HepG2 (cell line): ENCODE data around the gene CNBD2. TPM values are rescaled to one million over a fixed set of nuclear protein-coding genes. Genes with fewer than 3 reads are reported as not detected.

ENCODE experiments used
- ATF3 ChIP-seq: sonication (generic); formaldehyde crosslinking; IDR thresholded peaks from 2 replicates; pipeline ENCODE4 v1.4.0; 2020; ENCODE audit warnings: missing genetic modification reagents
- ATM ChIP-seq: fragments of 450-650 bp; IDR thresholded peaks from 2 replicates; pipeline ENCODE4 v1.7.1; 2017; ENCODE audit warnings: mild to moderate bottlenecking, borderline replicate concordance
- CBX2 ChIP-seq, 2 experiments: fragments of 200-600 bp in 1 of 2; sonication (generic); formaldehyde crosslinking in 1 of 2; IDR thresholded peaks; 2 replicates each; pipeline versions ENCODE4 v1.7.0 to v1.8.1; 2018 to 2022; ENCODE audit warnings: low read depth in 2 of 2, low read length in 1 of 2, mild to moderate bottlenecking in 1 of 2, missing genetic modification reagents in 1 of 2
- CCDC6 ChIP-seq: sonication (generic); formaldehyde crosslinking; IDR thresholded peaks from 2 replicates; pipeline ENCODE4 v1.8.1; 2022; ENCODE audit warnings: mild to moderate bottlenecking, missing genetic modification reagents, moderate library complexity
- FOXO1 ChIP-seq: sonication (generic); formaldehyde crosslinking; IDR thresholded peaks from 2 replicates; pipeline ENCODE4 v1.4.0; 2020; ENCODE audit warnings: missing genetic modification reagents
- KDM2A ChIP-seq: sonication (generic); formaldehyde crosslinking; IDR thresholded peaks from 2 replicates; pipeline ENCODE4 v1.4.0; 2020; ENCODE audit warnings: low read depth, missing genetic modification reagents, borderline replicate concordance
- MYC ChIP-seq: sonication (generic); formaldehyde crosslinking; IDR thresholded peaks from 2 replicates; pipeline ENCODE4 v1.9.0; 2021; ENCODE audit warnings: missing genetic modification reagents, borderline replicate concordance
- PATZ1 ChIP-seq: sonication (generic); formaldehyde crosslinking; IDR thresholded peaks from 2 replicates; pipeline ENCODE4 v1.4.0; 2020; ENCODE audit warnings: missing genetic modification reagents
- POLR2G ChIP-seq: fragments of 200-400 bp; formaldehyde crosslinking; IDR thresholded peaks from 2 replicates; pipeline ENCODE4 v1.6.1; 2018; ENCODE audit warnings: mild to moderate bottlenecking, low read depth, low read length, moderate library complexity
- PRDM4 ChIP-seq: sonication (generic); formaldehyde crosslinking; IDR thresholded peaks from 2 replicates; pipeline ENCODE4 v1.9.0; 2021; ENCODE audit warnings: missing genetic modification reagents, borderline replicate concordance
- RAD21 ChIP-seq: fragments of 450-650 bp; formaldehyde crosslinking; IDR thresholded peaks from 2 replicates; pipeline ENCODE4 v1.5.0; 2020; ENCODE audit warnings: mild to moderate bottlenecking
- ZFP62 ChIP-seq: sonication (generic); formaldehyde crosslinking; IDR thresholded peaks from 2 replicates; pipeline ENCODE4 v1.4.0; 2020; ENCODE audit warnings: missing genetic modification reagents
- ZNF256 ChIP-seq: sonication (generic); formaldehyde crosslinking; conservative IDR thresholded peaks from 2 replicates; pipeline ENCODE4 v1.4.0; 2020; ENCODE audit warnings: missing genetic modification reagents
- ZNF564 ChIP-seq: sonication (generic); formaldehyde crosslinking; IDR thresholded peaks from 2 replicates; pipeline ENCODE4 v1.8.1; 2023; ENCODE audit warnings: mild to moderate bottlenecking, missing genetic modification reagents
- ZNF567 ChIP-seq: sonication (generic); formaldehyde crosslinking; IDR thresholded peaks from 2 replicates; pipeline ENCODE4 v1.8.1; 2023; ENCODE audit warnings: mild to moderate bottlenecking, missing genetic modification reagents, borderline replicate concordance
- ZNF570 ChIP-seq: sonication (generic); formaldehyde crosslinking; IDR thresholded peaks from 2 replicates; pipeline ENCODE4 v1.4.0; 2020; ENCODE audit warnings: mild to moderate bottlenecking, missing genetic modification reagents, borderline replicate concordance
- polyA plus RNA-seq, 8 experiments: library from polyadenylated mRNA; depleted of rRNA in 3 of 8; stranded (reverse) in 7 of 8; unstranded in 1 of 8; fragments of >200 nt; fragmentation: Illumina TruSeq in 4 of 8; extraction: Trizol in 4 of 8; gene quantifications; 2 replicates each; pipeline versions ENCODE4 v1.2.1 to v1.2.3, GENCODE V29; 2011 to 2016; ENCODE audit warnings: low read depth in 4 of 8, missing spikeins in 1 of 8, mixed read lengths in 1 of 8; ENCODE audit not compliant: insufficient read depth in 1 of 8
- total RNA-seq, 5 experiments: library from RNA; depleted of rRNA; stranded (reverse); fragments of >200 nt; fragmentation: Illumina TruSeq; extraction: Trizol; gene quantifications; 2 replicates each; pipeline ENCODE4 v1.2.3, GENCODE V29; 2016; ENCODE audit warnings: low read depth in 1 of 5
- TF ChIP-seq, protein P1 (sequence below): sonication (generic); formaldehyde crosslinking; IDR thresholded peaks from 2 replicates; pipeline ENCODE4 v1.4.0; 2020; ENCODE audit warnings: missing genetic modification reagents, borderline replicate concordance
- TF ChIP-seq, protein P2 (sequence below): sonication (generic); formaldehyde crosslinking; IDR thresholded peaks from 2 replicates; pipeline ENCODE4 v1.4.0; 2020; ENCODE audit warnings: missing genetic modification reagents

The CNBD2 gene
- total and polyA plus RNA-seq, 2 of the 13 experiments (the other 11 are each of a cell fraction or from before 2014, with no cell fraction given), result 12.4 to 22.8 TPM

DNA sequence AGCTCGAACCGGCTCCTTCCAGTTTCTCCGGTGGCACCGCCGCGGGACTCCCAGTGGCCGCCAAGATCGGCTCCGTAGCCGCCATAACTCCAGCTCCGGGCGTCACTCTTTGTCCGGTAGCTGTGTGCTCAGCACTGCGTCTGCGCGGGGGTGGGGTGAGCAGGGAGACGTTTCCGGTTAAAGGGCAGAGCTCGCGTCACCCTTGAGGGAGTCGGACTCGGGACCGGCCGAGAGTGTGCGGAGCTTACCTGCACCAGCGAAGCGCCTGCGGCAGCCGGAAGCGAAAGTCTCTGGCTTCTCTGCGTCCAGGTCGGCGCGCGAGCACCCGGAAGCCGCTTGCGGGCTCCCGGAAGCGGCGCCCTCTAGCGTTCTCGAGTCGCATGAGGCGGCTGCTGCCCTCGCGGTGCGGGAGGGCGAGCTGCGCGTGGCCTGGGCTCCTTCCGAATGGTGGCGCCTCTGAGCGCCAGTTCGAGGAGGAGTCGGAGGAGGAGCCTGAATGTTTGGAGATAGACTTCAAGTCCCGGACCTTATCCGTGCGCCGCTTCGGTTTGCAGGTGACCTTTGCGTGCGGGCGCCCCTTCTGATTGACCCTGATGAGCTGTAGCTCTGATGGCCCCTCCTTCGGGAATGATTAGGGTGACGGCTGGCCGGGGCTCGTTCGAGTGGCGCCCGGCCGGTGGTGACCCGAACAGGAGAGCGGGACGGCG lies 14.0 kb upstream of the CNBD2 start, which contains the start of gene SCAND1 (continued):
- TF ChIP-seq PATZ1 (CRISPR knock-in tag), result peak; percentile 83
- peak; percentile 80 for TF ChIP-seq ATF3 (CRISPR knock-in tag)
- peak; percentile 97; the same call in 1 of the 2 replicates for TF ChIP-seq CCDC6 (CRISPR knock-in tag)
- peak; percentile 98 for TF ChIP-seq POLR2G
- TF ChIP-seq ZNF256 (CRISPR knock-in tag), result peak; percentile 67; the same call in 1 of the 2 replicates
- TF ChIP-seq ZNF564 (CRISPR knock-in tag), result peak; percentile 96
- TF ChIP-seq, protein P1, sequence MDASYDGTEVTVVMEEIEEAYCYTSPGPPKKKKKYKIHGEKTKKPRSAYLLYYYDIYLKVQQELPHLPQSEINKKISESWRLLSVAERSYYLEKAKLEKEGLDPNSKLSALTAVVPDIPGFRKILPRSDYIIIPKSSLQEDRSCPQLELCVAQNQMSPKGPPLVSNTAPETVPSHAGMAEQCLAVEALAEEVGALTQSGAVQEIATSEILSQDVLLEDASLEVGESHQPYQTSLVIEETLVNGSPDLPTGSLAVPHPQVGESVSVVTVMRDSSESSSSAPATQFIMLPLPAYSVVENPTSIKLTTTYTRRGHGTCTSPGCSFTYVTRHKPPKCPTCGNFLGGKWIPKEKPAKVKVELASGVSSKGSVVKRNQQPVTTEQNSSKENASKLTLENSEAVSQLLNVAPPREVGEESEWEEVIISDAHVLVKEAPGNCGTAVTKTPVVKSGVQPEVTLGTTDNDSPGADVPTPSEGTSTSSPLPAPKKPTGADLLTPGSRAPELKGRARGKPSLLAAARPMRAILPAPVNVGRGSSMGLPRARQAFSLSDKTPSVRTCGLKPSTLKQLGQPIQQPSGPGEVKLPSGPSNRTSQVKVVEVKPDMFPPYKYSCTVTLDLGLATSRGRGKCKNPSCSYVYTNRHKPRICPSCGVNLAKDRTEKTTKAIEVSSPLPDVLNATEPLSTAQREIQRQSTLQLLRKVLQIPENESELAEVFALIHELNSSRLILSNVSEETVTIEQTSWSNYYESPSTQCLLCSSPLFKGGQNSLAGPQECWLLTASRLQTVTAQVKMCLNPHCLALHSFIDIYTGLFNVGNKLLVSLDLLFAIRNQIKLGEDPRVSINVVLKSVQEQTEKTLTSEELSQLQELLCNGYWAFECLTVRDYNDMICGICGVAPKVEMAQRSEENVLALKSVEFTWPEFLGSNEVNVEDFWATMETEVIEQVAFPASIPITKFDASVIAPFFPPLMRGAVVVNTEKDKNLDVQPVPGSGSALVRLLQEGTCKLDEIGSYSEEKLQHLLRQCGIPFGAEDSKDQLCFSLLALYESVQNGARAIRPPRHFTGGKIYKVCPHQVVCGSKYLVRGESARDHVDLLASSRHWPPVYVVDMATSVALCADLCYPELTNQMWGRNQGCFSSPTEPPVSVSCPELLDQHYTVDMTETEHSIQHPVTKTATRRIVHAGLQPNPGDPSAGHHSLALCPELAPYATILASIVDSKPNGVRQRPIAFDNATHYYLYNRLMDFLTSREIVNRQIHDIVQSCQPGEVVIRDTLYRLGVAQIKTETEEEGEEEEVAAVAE (CRISPR knock-in tag), result peak; percentile 93
- no peak for TF ChIP-seq ATM
- TF ChIP-seq RAD21 (CRISPR knock-in tag), result peak; percentile 93
- TF ChIP-seq PRDM4 (CRISPR knock-in tag), result no peak
- TF ChIP-seq, protein P2, sequence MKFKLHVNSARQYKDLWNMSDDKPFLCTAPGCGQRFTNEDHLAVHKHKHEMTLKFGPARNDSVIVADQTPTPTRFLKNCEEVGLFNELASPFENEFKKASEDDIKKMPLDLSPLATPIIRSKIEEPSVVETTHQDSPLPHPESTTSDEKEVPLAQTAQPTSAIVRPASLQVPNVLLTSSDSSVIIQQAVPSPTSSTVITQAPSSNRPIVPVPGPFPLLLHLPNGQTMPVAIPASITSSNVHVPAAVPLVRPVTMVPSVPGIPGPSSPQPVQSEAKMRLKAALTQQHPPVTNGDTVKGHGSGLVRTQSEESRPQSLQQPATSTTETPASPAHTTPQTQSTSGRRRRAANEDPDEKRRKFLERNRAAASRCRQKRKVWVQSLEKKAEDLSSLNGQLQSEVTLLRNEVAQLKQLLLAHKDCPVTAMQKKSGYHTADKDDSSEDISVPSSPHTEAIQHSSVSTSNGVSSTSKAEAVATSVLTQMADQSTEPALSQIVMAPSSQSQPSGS, result peak; percentile 96
- TF ChIP-seq ZNF570 (CRISPR knock-in tag), result no peak; the same call in 1 of the 2 replicates
- TF ChIP-seq KDM2A, result peak; percentile 96
- 0 out of 2 replicates have a peak, but pooled peaks have one; percentile 49 for TF ChIP-seq ZFP62
- TF ChIP-seq FOXO1 (CRISPR knock-in tag), result peak; percentile 85
- TF ChIP-seq ZNF567 (CRISPR knock-in tag), result no peak; the same call in 1 of the 2 replicates
- TF ChIP-seq CBX2 (IDR thresholded peaks at IDR 0.05; ENCODE audit: low read depth, low read length), result no peak
- TF ChIP-seq CBX2 (CRISPR knock-in tag; IDR thresholded peaks at IDR 0.05; ENCODE audit: low read depth), result peak; percentile 55; the same call in 1 of the 2 replicates
- peak; percentile 100 for TF ChIP-seq MYC (CRISPR knock-in tag)
